Measurements from ENCODE around the gene ARG2. TPM values are rescaled to one million over a fixed set of nuclear protein-coding genes. Genes with fewer than 3 reads are reported as not detected.

ARG2 gene
- total RNA-seq, 1 donor from 2014 or later, result 2.0 TPM

- TF ChIP-seq CTCF (IDR thresholded peaks at IDR 0.05), result no peak
- no peaks in the 10 kb centered on the region for H3K27me3 ChIP-seq
- no peaks in the 10 kb centered on the region for H3K9me3 ChIP-seq
- peaks cover 9% of the 10 kb centered on the region for H3K36me3 ChIP-seq
- no peak overlapping the region for H3K27ac ChIP-seq
- no peak for ATAC-seq
- intact Hi-C loops (cut with DNase I), result no loop called here
- H3K4me3 ChIP-seq, result no peak overlapping the region
- H3K4me1 ChIP-seq, result no peaks in the 10 kb centered on the region
- no peak for DNase-seq
Measured at GRCh38 chr14:67641902-67642749, 22.4 kb downstream of the ARG2 start.

- no peak for DNase-seq
- intact Hi-C loops (cut with DNase I), result no loop called here
- no peak overlapping the region for H3K27ac ChIP-seq
- no peak overlapping the region for H3K4me3 ChIP-seq
- H3K4me1 ChIP-seq, result no peaks in the 10 kb centered on the region
- H3K27me3 ChIP-seq, result no peaks in the 10 kb centered on the region
- H3K36me3 ChIP-seq, result peaks cover 23% of the 10 kb centered on the region
- no peaks in the 10 kb centered on the region for H3K9me3 ChIP-seq
- TF ChIP-seq CTCF (IDR thresholded peaks at IDR 0.05), result no peak
- ATAC-seq, result no peak
Measured at GRCh38 chr14:67643713-67644112, 24.0 kb downstream of the ARG2 start.

GRCh38 chr14:67644428-67644827 is 24.7 kb downstream of the ARG2 start:
- H3K4me3 ChIP-seq, result no peak overlapping the region
- H3K9me3 ChIP-seq, result no peaks in the 10 kb centered on the region
- peaks cover 30% of the 10 kb centered on the region for H3K36me3 ChIP-seq
- H3K27me3 ChIP-seq, result no peaks in the 10 kb centered on the region
- no peaks in the 10 kb centered on the region for H3K4me1 ChIP-seq
- DNase-seq (no peak), ATAC-seq (no peak)
- no peak for TF ChIP-seq CTCF (IDR thresholded peaks at IDR 0.05)
- no peak overlapping the region for H3K27ac ChIP-seq
- intact Hi-C loops (cut with DNase I), result no loop called here

GRCh38 chr14:67645414-67645813 is 25.7 kb downstream of the ARG2 start:
- DNase-seq (no peak), ATAC-seq (no peak)
- intact Hi-C loops (cut with DNase I), result no loop called here
- Histone ChIP-seq H3K36me3 (peaks cover 40% of the 10 kb centered on the region), H3K4me1 (no peaks in the 10 kb centered on the region), H3K4me3 (no peak overlapping the region), H3K27ac (no peak overlapping the region), H3K27me3 (no peaks in the 10 kb centered on the region), H3K9me3 (no peaks in the 10 kb centered on the region)
- TF ChIP-seq CTCF (IDR thresholded peaks at IDR 0.05), result no peak

GRCh38 chr14:67646131-67646530 is 26.4 kb downstream of the ARG2 start:
- no peak overlapping the region for H3K27ac ChIP-seq
- peaks cover 47% of the 10 kb centered on the region for H3K36me3 ChIP-seq
- DNase-seq (no peak), ATAC-seq (no peak)
- intact Hi-C loops (cut with DNase I), result no loop called here
- no peak overlapping the region for H3K4me3 ChIP-seq
- H3K9me3 ChIP-seq, result no peaks in the 10 kb centered on the region
- no peak for TF ChIP-seq CTCF (IDR thresholded peaks at IDR 0.05)
- H3K4me1 ChIP-seq, result no peaks in the 10 kb centered on the region
- H3K27me3 ChIP-seq, result no peaks in the 10 kb centered on the region

All from upper lobe of right lung (tissue), 1 donor.